ENCODE results near the gene CRB1.

GRCh38 chr1:197336571-197336970, 68.5 kb downstream of the CRB1 start:
- TF ChIP-seq CTCF (IDR thresholded peaks at IDR 0.05; ENCODE audit: insufficient read depth, low read length, poor library complexity, severe bottlenecking) (no peak), EZH2phosphoT487 (conservative IDR thresholded peaks at IDR 0.05; ENCODE audit: low read length) (no peak)

Measured in SU-DHL-6 (cell line).